Activated CD4-positive, alpha-beta T cell treated with anti-CD3 and anti-CD28 coated beads, Interleukin-2, amount 50 U/mL, for 1 hour (primary cell): ENCODE measurements around the gene ETV3.

ENCODE experiments used
- DNase-seq: peaks from one replicate; pipeline ENCODE4 v3.0.0-alpha.2; 2020

The ETV3 gene

DNA sequence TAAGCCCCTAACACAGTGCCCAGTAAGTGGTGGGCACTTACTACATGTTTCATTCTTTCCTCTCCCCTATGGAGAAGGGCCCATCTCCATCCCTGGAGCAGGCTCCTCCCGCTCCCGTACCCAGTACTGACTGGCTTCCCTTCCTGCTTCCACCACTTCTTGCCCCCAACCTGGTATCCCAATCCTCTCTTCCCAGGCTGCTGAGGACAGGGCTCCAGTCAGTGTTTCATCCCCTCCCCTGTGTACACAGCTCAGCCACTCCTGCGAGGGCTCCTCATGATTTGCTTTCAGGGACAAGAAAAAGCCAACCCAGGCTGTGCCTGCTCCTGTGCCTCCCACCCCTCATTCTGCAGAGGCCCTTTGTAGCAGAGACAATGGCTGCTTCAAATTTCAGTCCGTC is 20.8 kb upstream of the ETV3 start:
- DNase-seq: no peak

DNA sequence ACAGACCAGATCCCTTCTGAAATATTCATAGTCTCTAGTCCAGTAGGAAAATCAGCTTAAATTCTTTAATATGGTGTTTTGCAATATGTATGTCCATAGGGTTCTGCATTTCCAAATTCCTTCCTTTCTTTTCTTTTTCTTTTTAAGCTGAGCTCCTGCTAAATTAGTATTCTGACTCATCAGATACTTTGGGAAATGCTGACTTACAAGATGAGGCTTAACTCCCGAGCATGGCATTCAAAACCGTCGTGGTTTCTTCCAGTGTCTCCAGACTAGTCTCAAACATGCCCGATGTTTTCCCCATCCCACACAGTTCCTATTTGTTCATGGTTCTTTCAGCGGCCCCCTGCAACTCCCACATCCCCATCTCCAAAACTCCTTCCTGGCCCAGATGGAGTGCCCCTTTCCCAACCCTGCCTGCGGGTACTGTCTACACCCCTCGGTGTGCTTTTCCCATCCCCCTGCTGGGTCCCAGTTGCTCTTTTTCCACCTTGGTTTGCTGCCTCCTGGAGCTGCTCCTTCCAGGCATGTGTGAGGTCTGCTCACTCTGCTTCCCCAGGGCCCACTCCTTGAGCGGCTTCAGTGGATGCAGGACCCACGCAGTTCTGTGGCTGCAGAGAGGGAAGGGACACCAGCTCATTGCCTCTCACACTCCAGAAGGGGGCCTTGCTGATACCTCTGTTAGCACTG is 19.5 kb upstream of the ETV3 start:
- no peak for DNase-seq

DNA sequence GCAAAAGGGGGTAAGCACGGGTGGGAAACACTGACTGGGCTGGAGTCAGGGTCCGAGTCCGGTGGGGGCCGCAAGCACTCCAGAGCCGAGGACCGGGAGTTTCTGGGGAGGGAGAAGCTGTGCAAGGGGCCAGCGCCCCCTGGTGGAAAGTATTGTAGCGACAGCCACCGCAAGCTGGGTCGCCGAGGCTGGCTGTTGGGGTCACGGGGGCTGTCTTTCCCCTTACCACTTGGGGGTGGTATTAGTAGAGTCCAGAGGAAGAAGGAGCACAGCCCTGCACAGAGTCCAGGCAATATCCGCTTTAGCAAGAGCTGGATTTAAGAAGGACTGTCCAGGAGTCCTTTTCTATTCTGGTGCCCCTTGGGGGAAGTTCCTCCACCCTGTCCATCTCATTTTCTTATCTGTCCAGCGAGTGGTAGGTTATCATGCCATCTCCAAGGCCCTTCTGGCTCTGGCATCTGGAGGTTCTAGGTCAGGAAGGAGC is 17.9 kb upstream of the ETV3 start:
- peak; percentile 78 for DNase-seq

- DNase-seq: no peak
These were observed 17.5 kb upstream of the ETV3 start for GRCh38 chr1:157155658-157156057.

DNA sequence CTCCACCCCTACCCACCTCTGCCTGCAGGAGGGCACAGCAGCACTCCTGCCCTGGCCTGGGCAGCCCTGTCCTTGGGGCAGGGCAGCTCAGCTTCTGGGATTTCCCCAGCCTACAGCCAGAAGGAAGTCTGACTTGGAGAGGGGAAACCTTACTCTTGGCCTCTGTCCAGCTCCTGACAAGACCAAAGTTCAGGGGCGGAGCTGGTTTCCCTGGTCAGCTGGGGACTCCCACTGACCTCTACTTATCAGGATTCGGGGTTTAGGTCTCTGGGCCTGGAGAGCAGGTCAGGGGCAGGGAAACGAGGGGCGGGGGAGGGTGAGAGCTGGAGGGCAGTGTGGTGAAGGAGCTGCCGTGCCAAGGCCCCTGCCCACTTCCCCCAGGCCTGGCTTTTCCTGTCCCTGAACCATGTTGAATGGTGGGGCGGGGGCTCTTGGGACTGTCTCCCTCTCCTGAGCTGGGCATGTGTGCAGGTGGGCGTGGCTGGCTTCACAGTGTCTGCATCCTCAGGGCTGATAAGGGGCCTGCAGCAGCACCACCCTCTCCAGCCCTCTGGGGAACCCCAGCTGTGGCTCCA is 16.8 kb upstream of the ETV3 start:
- no peak for DNase-seq

DNA sequence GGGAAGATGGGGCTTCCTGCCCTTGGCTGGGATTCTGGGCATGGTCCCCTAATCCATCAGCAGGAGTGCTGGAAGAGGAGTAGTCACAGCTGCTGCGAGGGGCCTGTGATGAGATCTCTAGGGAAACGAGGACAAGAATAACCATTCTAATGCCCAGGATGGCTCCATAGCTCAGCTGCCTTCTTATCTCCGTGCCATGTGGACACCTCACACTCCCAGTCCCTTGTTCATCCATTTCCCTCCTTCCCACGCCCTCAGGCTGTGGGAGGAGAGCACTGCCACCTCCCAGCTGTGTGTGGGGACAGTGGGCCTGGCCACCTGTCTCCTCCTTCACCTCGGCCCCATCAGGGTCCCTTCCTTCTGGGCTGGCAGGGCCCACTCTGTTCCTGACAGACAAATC is 16.1 kb upstream of the ETV3 start:
- no peak for DNase-seq

DNA sequence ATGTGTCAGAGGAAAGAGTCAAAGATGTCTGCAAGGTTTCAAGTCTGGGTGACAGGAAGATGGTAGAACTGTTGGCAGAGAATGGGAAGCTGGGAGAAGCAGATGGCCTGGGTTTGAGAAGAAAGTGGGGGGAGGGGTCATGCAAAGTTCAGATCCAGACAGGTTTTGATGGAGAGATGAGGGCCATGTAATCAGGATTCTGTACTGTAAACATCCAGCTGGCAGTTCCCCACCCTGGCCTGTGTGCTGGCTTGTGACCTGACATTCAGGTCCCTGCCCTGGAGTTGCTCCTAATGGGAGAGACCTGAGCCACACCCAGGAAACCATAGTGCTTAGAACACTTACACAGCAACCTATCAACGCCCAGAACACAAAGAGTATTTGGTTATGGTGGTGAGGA is 15.6 kb upstream of the ETV3 start:
- no peak for DNase-seq

GRCh38 chr1:157152510-157152909 is 14.3 kb upstream of the ETV3 start:
- no peak for DNase-seq

DNA sequence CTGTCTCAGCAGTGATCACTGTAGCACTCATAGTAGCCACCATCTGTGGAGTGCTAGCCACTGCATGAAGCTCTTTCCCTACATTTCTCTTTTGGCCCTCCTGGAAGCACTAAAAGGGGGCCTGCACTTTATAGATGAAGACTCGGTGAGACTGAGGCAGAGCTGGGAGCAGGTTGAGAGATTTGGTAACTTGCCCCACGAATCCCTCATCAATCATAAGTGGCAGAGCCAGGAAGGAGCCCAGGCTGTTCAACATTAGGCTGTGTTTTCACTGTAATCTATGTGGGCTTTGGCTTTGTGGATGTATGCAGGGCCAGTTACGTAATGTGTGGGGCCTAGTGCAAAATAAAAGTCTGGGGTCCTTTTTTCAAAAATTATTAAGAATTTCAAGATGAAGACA is 13.3 kb upstream of the ETV3 start:
- DNase-seq: no peak

GRCh38 chr1:157151073-157151472 is 12.9 kb upstream of the ETV3 start:
- DNase-seq: no peak

DNA sequence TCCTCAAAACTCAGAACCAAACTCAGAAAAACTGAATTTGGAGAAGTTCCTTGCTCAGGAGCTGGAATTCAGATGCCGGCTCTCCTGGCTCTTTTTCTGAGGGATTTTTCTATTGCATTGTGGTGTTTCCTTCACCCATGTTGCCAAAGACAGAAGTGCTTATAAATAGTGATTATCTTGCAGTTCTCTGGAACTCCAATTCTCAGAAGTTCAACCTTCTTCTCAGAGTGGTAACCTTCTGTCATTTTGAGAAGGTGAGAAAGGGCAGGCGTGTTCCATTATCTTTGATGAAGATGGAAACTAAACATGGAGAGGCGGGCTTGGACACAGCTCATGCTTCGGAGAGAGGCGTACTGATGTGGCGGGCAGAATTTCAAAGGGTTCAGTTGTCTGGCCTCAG is 12.4 kb upstream of the ETV3 start:
- DNase-seq: no peak

DNA sequence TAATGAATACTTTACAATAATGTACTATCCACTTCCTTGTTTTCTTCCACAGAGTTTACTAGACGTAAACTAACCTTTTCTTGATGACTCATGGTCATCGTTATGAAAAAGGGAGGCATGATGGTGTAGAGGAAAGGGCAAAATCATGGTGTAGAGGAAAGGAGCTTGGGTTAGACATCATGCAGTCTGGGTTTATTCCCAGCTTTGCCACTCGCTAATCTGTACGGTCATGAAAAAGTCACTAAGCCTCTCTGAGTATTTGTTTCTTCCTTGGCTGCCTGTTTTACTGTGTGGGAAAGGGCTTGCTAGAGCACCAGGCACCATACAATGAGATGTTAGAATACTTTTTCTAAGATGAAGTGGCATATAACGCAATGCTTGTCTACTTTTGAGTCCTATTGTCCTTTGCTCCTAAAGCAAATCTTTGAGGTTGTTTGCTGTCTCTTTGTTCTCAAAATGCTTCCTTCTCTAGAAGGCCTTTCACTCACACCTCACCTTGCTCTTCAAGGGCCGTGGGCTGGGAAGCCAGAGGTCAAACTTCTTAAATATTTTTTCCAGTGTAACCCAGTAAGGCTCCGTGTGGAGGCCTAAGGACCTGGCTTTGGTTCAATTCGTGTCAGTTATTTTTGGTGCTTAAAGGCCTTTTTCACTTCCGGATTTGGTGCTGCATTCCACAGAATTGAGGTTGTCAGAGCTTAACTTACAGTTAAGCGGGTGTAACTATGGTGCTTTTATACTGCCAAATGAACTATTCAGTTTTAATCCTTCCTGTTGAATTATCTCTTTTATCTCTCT is 9.9 kb upstream of the ETV3 start:
- DNase-seq: no peak

GRCh38 chr1:157147037-157147436 is 8.8 kb upstream of the ETV3 start:
- DNase-seq: no peak

DNA sequence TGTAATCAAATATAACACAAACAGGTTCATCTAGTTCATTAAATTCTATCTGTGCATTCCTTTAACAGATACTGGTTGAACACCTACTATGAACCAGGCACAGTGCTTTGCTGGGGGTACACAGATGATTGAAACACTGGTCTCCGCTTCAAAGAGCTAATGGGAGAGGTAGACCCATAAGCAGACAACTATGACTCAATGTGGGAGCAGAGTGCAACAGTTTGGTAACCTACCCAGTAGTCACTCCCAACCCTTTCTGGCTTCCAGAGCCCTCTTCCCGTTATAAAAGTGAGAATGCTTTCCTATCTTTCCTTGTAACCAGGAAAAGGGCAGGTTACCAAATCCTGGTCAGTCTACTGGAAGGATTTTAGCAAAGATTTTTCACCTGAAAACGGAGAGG is 8.0 kb upstream of the ETV3 start:
- no peak for DNase-seq

DNA sequence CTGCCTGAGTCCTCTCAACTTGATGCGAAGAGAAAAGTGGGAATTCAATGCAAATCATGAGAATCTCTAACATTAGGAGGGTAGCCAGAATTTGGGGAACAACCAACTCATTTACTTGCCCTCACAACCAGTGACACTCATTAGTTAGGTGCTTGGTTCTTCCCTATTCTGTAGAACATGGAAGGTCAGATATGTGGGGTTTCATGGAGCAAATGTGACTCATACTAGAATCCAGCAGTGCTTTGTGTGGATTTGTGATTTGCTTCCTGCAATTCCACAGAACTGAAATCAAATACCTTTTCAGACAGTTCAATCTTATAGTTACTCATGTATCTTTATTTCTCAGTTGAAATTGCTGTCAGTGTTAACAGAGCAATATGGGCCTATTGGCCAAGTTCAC is 6.9 kb upstream of the ETV3 start:
- DNase-seq: no peak

DNA sequence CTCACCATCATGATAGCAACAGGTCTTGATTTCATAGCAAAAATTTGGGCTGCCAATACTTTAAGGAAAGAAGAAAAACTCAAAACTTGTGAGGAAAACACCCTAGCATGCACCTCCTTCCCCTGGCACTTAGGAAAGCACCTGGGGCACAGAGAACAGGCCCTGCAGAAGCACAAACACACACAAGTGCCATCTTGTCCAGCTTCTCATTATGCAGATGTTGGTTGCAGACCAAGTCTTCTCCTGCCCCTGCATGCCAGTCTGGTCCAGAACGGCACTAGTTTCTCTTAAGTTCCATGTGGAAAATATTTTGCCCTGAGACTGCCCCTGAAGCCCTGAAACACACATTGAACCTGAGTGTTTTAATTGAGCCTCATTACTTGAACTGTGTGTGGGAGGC is 6.3 kb upstream of the ETV3 start:
- DNase-seq: no peak

- no peak for DNase-seq
These were observed 4.7 kb upstream of the ETV3 start for GRCh38 chr1:157142765-157143423.

DNA sequence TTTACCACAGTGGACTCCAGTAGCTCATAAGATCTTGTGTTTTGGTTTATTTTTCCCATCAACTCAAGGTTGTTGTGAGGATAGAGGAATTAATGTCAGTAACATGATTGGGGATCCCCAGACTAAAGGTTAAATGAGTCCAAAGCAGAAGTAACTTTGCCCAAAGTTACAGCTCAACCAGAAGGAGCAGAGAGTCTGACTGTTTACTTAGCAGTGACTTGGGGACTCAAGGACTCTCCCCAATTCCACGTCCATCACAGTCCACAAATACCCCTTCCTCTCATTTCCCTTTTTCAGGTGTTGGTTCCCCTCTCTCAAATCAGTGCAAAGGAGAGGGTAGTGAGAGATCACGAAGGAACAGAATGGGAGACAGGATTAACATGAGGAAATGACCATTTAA is 4.0 kb upstream of the ETV3 start:
- no peak for DNase-seq

GRCh38 chr1:157141212-157141855 is 3.1 kb upstream of the ETV3 start:
- DNase-seq: no peak

DNA sequence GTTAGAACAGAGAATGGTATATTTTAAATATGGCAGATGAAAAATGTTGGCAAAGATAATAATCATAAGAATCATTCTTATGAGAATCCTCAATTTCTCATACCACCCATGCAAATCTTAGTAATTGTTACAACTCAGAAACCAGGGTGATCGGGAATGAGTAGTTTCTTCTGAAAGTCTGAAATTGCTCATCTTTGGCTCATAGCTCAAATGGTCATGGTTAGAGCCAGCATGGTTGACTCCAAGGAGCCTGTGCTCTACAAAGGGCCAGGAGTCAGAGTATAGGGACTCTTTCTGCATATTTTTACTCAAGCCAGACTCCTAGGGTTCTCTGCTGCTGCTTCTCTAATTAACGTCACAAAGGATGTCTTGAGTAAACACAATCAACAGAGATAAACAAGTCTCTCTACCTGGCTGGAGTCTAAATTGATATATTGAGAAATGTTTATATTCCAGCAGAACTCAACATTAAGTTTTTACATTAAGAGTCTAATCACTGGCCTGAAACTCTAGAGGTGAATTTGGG is 1.9 kb upstream of the ETV3 start:
- no peak for DNase-seq

DNA sequence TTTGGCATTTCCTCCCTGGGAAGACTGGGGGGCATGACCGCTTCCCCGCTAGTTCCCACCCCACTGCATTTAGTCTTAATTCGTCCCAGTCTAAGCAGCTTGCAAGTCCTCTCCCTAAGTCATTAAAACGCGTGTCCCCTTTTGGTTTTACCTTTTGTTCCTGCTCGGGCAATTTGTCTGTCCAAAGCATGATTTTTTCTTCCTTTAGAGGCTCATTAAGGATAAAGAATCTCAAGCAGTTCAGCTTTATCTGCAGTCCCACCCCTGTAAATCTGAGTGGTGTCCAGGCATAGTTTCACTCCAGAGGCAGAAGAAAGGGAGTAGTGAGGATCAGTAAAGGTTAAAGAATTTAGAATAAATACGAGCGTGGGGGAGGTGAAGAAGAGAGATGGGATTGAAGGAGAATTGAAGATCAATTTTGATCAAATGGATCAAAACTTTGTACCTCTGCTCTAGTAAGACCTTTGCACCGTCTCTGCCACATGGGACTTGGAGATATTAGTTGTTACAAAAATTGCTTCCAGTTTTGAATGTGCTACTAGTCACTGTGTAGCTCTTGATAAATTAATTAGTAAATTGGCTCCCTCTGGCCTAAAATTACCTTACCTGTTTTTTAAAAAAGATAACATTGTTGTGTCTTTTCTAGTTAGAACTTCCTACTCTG is 989 bp upstream of the ETV3 start:
- no peak for DNase-seq
